Effector memory CD8-positive, alpha-beta T cell (primary cell): ENCODE data around the gene P2RY6.
A peak's percentile ranks its signal among the peaks of the same experiment; 100 is the strongest.

ENCODE experiments used
- ATAC-seq: fragments of 150-1000 bp; cut with Tn5 transposase; replicated peaks from 2 replicates; pipeline ENCODE4 v1.10.0; 2021; ENCODE audit warnings: mild to moderate bottlenecking, moderate library complexity
- DNase-seq, 3 experiments: peaks; one replicate each; pipeline ENCODE4 v3.0.0; 2021
- H3K27ac Mint-ChIP-seq, 2 donors: one replicate each; pipeline ENCODE4 v1.8.0; 2022; ENCODE audit warnings: mild to moderate bottlenecking in 2 of 2, mixed read lengths in 2 of 2, moderate library complexity in 2 of 2
- H3K27me3 Mint-ChIP-seq, 2 donors: one replicate each; pipeline ENCODE4 v1.8.0; 2022; ENCODE audit warnings: mixed read lengths in 2 of 2
- H3K36me3 Mint-ChIP-seq: one replicate; pipeline ENCODE4 v1.8.0; 2022; ENCODE audit warnings: mild to moderate bottlenecking, moderate library complexity, mixed read lengths; ENCODE audit not compliant: insufficient read depth
- H3K4me1 Mint-ChIP-seq, 2 donors: one replicate each; pipeline ENCODE4 v1.8.0; 2022; ENCODE audit warnings: low read depth in 2 of 2, mixed read lengths in 2 of 2
- H3K4me3 Mint-ChIP-seq, 2 donors: one replicate each; pipeline ENCODE4 v1.8.0; 2022; ENCODE audit warnings: mild to moderate bottlenecking in 2 of 2, mixed read lengths in 2 of 2, moderate library complexity in 2 of 2
- H3K9me3 Mint-ChIP-seq, 2 donors: one replicate each; pipeline ENCODE4 v1.8.0; 2022; ENCODE audit warnings: mixed read lengths in 2 of 2

Gene P2RY6

GRCh38 chr11:73308961-73309919, 37.1 kb downstream of the P2RY6 start:
- Mint-ChIP-seq H3K27me3 (peaks cover 12 to 31% of the 10 kb centered on the region in 2 donors), H3K4me3 (peak overlapping the region; percentile 33 to 38), H3K36me3 (no peaks in the 10 kb centered on the region), H3K4me1 (peaks cover 17% of the 10 kb centered on the region in 2 donors), H3K27ac (no peak overlapping the region), H3K9me3 (no peaks in the 10 kb centered on the region)
- ATAC-seq: no peak
- no peak for DNase-seq

GRCh38 chr11:73310076-73310475, 37.9 kb downstream of the P2RY6 start:
- Mint-ChIP-seq H3K27ac (no peak overlapping the region), H3K9me3 (no peaks in the 10 kb centered on the region), H3K4me3 (no peak overlapping the region), H3K27me3 (peaks cover 12 to 25% of the 10 kb centered on the region in 2 donors), H3K4me1 (peaks cover 17 to 19% of the 10 kb centered on the region in 2 donors), H3K36me3 (no peaks in the 10 kb centered on the region)
- DNase-seq: no peak
- ATAC-seq: no peak

- DNase-seq: no peak
- Mint-ChIP-seq H3K27ac (no peak overlapping the region), H3K36me3 (no peaks in the 10 kb centered on the region), H3K9me3 (no peaks in the 10 kb centered on the region), H3K4me1 (peaks cover 15 to 19% of the 10 kb centered on the region in 2 donors), H3K4me3 (no peak overlapping the region), H3K27me3 (peaks cover 7 to 17% of the 10 kb centered on the region in 2 donors)
- no peak for ATAC-seq
Observed at GRCh38 chr11:73310661-73311393, 38.7 kb downstream of the P2RY6 start.

GRCh38 chr11:73311394-73311869, 39.3 kb downstream of the P2RY6 start:
- Mint-ChIP-seq H3K4me3 (no peak overlapping the region), H3K4me1 (peaks cover 15 to 18% of the 10 kb centered on the region in 2 donors), H3K27me3 (peaks cover 7 to 15% of the 10 kb centered on the region in 2 donors)

GRCh38 chr11:73312036-73312435, 39.9 kb downstream of the P2RY6 start:
- Mint-ChIP-seq H3K9me3 (no peaks in the 10 kb centered on the region), H3K27me3 (peaks cover 5 to 14% of the 10 kb centered on the region in 2 donors), H3K27ac (no peak overlapping the region), H3K36me3 (no peaks in the 10 kb centered on the region), H3K4me1 (peaks cover 12 to 13% of the 10 kb centered on the region in 2 donors), H3K4me3 (no peak overlapping the region)
- no peak for ATAC-seq
- no peak for DNase-seq

More at GRCh38 chr11:73311394-73311869, 39.3 kb downstream of the P2RY6 start:
- ATAC-seq (no peak), DNase-seq (no peak)
- Mint-ChIP-seq H3K27ac (no peak overlapping the region), H3K36me3 (no peaks in the 10 kb centered on the region), H3K9me3 (no peaks in the 10 kb centered on the region)

- H3K4me3 Mint-ChIP-seq: no peak overlapping the region
- ATAC-seq: no peak
- H3K36me3 Mint-ChIP-seq: no peaks in the 10 kb centered on the region
- H3K27me3 Mint-ChIP-seq: peaks cover 0 to 7% of the 10 kb centered on the region in 2 donors
- H3K27ac Mint-ChIP-seq: no peak overlapping the region
- peaks cover 7 to 9% of the 10 kb centered on the region in 2 donors for H3K4me1 Mint-ChIP-seq
- no peaks in the 10 kb centered on the region for H3K9me3 Mint-ChIP-seq
- DNase-seq: no peak
Observed at GRCh38 chr11:73312851-73313327, 40.8 kb downstream of the P2RY6 start.

- peak overlapping the region; percentile 48 to 62 for H3K27ac Mint-ChIP-seq
- H3K27me3 Mint-ChIP-seq: peaks cover 0 to 12% of the 10 kb centered on the region in 2 donors
- no peaks in the 10 kb centered on the region for H3K36me3 Mint-ChIP-seq
- no peak for ATAC-seq
- peaks cover 7 to 9% of the 10 kb centered on the region in 2 donors for H3K4me1 Mint-ChIP-seq
- no peaks in the 10 kb centered on the region for H3K9me3 Mint-ChIP-seq
- DNase-seq: no peak
- no peak overlapping the region for H3K4me3 Mint-ChIP-seq
Observed at GRCh38 chr11:73313652-73314051, 41.5 kb downstream of the P2RY6 start.

- peaks cover 7 to 9% of the 10 kb centered on the region in 2 donors for H3K4me1 Mint-ChIP-seq
- DNase-seq: no peak
- H3K27ac Mint-ChIP-seq: peak overlapping the region; percentile 48 to 62
- no peaks in the 10 kb centered on the region for H3K9me3 Mint-ChIP-seq
- no peaks in the 10 kb centered on the region for H3K36me3 Mint-ChIP-seq
- ATAC-seq: peak; percentile 7
- H3K27me3 Mint-ChIP-seq: peaks cover 2 to 19% of the 10 kb centered on the region in 2 donors
- no peak overlapping the region for H3K4me3 Mint-ChIP-seq
Observed at GRCh38 chr11:73314117-73314961, 42.2 kb downstream of the P2RY6 start.

- H3K9me3 Mint-ChIP-seq: no peaks in the 10 kb centered on the region
- peaks cover 7 to 9% of the 10 kb centered on the region in 2 donors for H3K4me1 Mint-ChIP-seq
- no peak overlapping the region for H3K4me3 Mint-ChIP-seq
- no peak for DNase-seq
- no peak for ATAC-seq
- H3K27me3 Mint-ChIP-seq: peaks cover 9 to 22% of the 10 kb centered on the region in 2 donors
- H3K36me3 Mint-ChIP-seq: no peaks in the 10 kb centered on the region
- no peak overlapping the region for H3K27ac Mint-ChIP-seq
Observed at GRCh38 chr11:73315293-73316020, 43.3 kb downstream of the P2RY6 start.

GRCh38 chr11:73316422-73316821, 44.3 kb downstream of the P2RY6 start:
- Mint-ChIP-seq H3K4me3 (no peak overlapping the region), H3K9me3 (no peaks in the 10 kb centered on the region), H3K4me1 (peaks cover 7 to 9% of the 10 kb centered on the region in 2 donors), H3K27ac (peak overlapping the region in 1 of 2 donors; percentile 1), H3K36me3 (no peaks in the 10 kb centered on the region), H3K27me3 (peaks cover 9 to 22% of the 10 kb centered on the region in 2 donors)
- ATAC-seq (no peak), DNase-seq (no peak)

- Mint-ChIP-seq H3K9me3 (no peaks in the 10 kb centered on the region), H3K36me3 (no peaks in the 10 kb centered on the region), H3K4me1 (peaks cover 11% of the 10 kb centered on the region in 2 donors), H3K27ac (no peak overlapping the region), H3K4me3 (no peak overlapping the region), H3K27me3 (peaks cover 9 to 22% of the 10 kb centered on the region in 2 donors)
- ATAC-seq: no peak
- DNase-seq: no peak
Observed at GRCh38 chr11:73317373-73317772, 45.2 kb downstream of the P2RY6 start.

GRCh38 chr11:73317803-73318202, 45.7 kb downstream of the P2RY6 start:
- no peak for ATAC-seq
- no peaks in the 10 kb centered on the region for H3K36me3 Mint-ChIP-seq
- no peak overlapping the region for H3K27ac Mint-ChIP-seq
- DNase-seq: no peak
- H3K27me3 Mint-ChIP-seq: peaks cover 9 to 22% of the 10 kb centered on the region in 2 donors
- no peak overlapping the region for H3K4me3 Mint-ChIP-seq
- H3K4me1 Mint-ChIP-seq: peaks cover 11% of the 10 kb centered on the region in 2 donors
- H3K9me3 Mint-ChIP-seq: no peaks in the 10 kb centered on the region
